Kasumi-1 (cell line): ENCODE results near the gene AOX1.
"Not testable (repeated sequence)": the region's sequence is repeated elsewhere in the genome, so short reads cannot be mapped to it uniquely, and the experiment has no call there.

Experiments
- DNase-seq, 2 experiments: peaks; one replicate each; lab custom pipeline; 2025; lab: John Stamatoyannopoulos, UW

Gene AOX1

GRCh38 chr2:200585730-200586643 lies at the start of gene AOX1:
TSS of gene AOX1 (plus strand) at chr2:200586014. CDS start at chr2:200586109, 95 bp downstream.
- DNase-seq = no peak

GRCh38 chr2:200538139-200538538 lies 47.7 kb upstream of the AOX1 start:
- DNase-seq = no peak

- DNase-seq = no peak
These were observed 45.0 kb upstream of the AOX1 start for GRCh38 chr2:200540793-200541192.

- not testable (repeated sequence) for DNase-seq
These were observed 19.2 kb upstream of the AOX1 start for GRCh38 chr2:200566596-200566995.

GRCh38 chr2:200567932-200568331 lies 17.9 kb upstream of the AOX1 start:
- no peak for DNase-seq

- DNase-seq = peak; percentile 57 to 87
These were observed 9.9 kb upstream of the AOX1 start for GRCh38 chr2:200575957-200576356.

GRCh38 chr2:200577027-200577426 lies 8.8 kb upstream of the AOX1 start:
- peak in 1 of 2 experiments; percentile 35 for DNase-seq

GRCh38 chr2:200578778-200579177 lies 7.0 kb upstream of the AOX1 start:
- peak; percentile 66 to 80 for DNase-seq

- no peak for DNase-seq
These were observed 1.2 kb upstream of the AOX1 start for GRCh38 chr2:200584639-200585038.

- DNase-seq = no peak
These were observed 479 bp upstream of the AOX1 start for GRCh38 chr2:200585340-200585729.

- DNase-seq = no peak
These were observed 796 bp downstream of the AOX1 start for GRCh38 chr2:200586644-200586975.

- DNase-seq = no peak
These were observed 1.3 kb downstream of the AOX1 start for GRCh38 chr2:200587007-200587616.

- no peak for DNase-seq
These were observed 2.4 kb downstream of the AOX1 start for GRCh38 chr2:200588076-200588678.

- no peak for DNase-seq
These were observed 4.3 kb downstream of the AOX1 start for GRCh38 chr2:200590090-200590489.

GRCh38 chr2:200591308-200591707 lies 5.5 kb downstream of the AOX1 start:
- no peak for DNase-seq

GRCh38 chr2:200592406-200593075 lies 6.7 kb downstream of the AOX1 start:
- peak; percentile 74 to 87 for DNase-seq

GRCh38 chr2:200593905-200594304 lies 8.1 kb downstream of the AOX1 start:
- DNase-seq = no peak

GRCh38 chr2:200595913-200596312 lies 10.1 kb downstream of the AOX1 start:
- no peak for DNase-seq

GRCh38 chr2:200596774-200597570 lies 11.2 kb downstream of the AOX1 start:
- no peak for DNase-seq

GRCh38 chr2:200599206-200599605 lies 13.4 kb downstream of the AOX1 start:
- DNase-seq = no peak

- no peak for DNase-seq
These were observed 14.9 kb downstream of the AOX1 start for GRCh38 chr2:200600549-200601225.
